ENCODE data around the gene STUB1.

GRCh38 chr16:720990-721764, 41.0 kb downstream of the STUB1 start, which contains the start of gene ANTKMT:
- peak; percentile 25 to 48 for TF ChIP-seq POLR2A (IDR thresholded peaks at IDR 0.05)
- peak in 2 of 5 experiments; percentile 36 to 73 for TF ChIP-seq CTCF (IDR thresholded peaks at IDR 0.05)

Data from tibial nerve (tissue), 3 donors.